ENCODE measurements around the gene ATXN7L3B. TPM values are rescaled to one million over a fixed set of nuclear protein-coding genes. Genes with fewer than 3 reads are reported as not detected.
"Not testable (repeated sequence)": the region's sequence is repeated elsewhere in the genome, so short reads cannot be mapped to it uniquely, and the experiment has no call there.

ATXN7L3B gene
- total and polyA plus RNA-seq, 2 experiments from 2014 or later, result 33.1 to 47.0 TPM

DNA sequence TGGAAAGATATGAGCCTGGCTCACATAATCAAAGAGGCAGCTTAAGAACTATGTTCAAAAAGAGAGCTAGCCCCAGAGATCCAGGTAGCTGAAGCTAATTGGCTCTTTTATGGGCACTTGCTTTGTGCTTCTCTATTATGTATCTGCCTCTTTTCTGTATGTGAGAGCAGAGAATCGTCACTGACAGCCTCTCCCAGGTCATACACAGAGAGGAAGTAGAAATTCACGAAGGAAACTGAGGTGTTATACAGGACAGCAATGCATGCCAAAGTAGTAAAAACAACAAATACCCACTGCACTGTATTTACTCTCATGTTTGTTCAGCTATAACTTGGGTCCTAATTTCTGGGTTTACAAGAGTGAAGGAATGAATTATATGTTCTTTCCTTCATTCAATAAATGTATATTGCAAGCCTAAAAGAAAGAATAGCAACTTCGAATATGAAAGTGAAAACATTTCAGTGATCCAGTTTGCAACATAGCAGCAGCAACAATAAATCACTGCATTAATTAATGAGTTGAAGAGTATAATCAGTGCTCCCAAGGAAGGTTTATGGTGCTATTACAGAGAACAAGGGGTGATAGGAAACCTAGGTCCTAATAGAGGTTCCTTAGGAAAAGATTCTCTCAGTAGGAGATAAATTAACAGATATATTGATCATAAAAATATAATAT lies 47.1 kb upstream of the ATXN7L3B start:
- TF ChIP-seq EZH2 (IDR thresholded peaks at IDR 0.05; ENCODE audit: borderline replicate concordance), result no peak
- TF ChIP-seq EZH2phosphoT487 (IDR thresholded peaks at IDR 0.05; ENCODE audit: low read depth, severe bottlenecking, unreplicated experiment), result no peak
- TF ChIP-seq, protein P1, sequence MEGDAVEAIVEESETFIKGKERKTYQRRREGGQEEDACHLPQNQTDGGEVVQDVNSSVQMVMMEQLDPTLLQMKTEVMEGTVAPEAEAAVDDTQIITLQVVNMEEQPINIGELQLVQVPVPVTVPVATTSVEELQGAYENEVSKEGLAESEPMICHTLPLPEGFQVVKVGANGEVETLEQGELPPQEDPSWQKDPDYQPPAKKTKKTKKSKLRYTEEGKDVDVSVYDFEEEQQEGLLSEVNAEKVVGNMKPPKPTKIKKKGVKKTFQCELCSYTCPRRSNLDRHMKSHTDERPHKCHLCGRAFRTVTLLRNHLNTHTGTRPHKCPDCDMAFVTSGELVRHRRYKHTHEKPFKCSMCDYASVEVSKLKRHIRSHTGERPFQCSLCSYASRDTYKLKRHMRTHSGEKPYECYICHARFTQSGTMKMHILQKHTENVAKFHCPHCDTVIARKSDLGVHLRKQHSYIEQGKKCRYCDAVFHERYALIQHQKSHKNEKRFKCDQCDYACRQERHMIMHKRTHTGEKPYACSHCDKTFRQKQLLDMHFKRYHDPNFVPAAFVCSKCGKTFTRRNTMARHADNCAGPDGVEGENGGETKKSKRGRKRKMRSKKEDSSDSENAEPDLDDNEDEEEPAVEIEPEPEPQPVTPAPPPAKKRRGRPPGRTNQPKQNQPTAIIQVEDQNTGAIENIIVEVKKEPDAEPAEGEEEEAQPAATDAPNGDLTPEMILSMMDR (IDR thresholded peaks at IDR 0.05; ENCODE audit: poor library complexity), result no peak
- Histone ChIP-seq H3K4me1 (ENCODE audit: insufficient read depth) (no peaks in the 10 kb centered on the region), H3K36me3 (replicated peaks; ENCODE audit: insufficient read depth, low read depth) (no peaks in the 10 kb centered on the region), H3K9me3 (ENCODE audit: low read depth) (no peaks in the 10 kb centered on the region), H3K79me2 (no peaks in the 10 kb centered on the region), H3K27me3 (no peaks in the 10 kb centered on the region), H3K4me3 (no peak overlapping the region), H3K9me2 (replicated peaks; ENCODE audit: insufficient read depth) (no peaks in the 10 kb centered on the region), H3K27ac (no peak overlapping the region), H3K4me2 (no peak overlapping the region), H4K20me1 (ENCODE audit: insufficient read depth, poor library complexity, severe bottlenecking) (no peaks in the 10 kb centered on the region), H2AFZ (no peak overlapping the region)
- 58% methylated on average over 3 of the region's 3 CpGs for WGBS (ENCODE audit: low lambda C conversion rate, missing lambda C conversion rate)
- no peak for DNase-seq (ENCODE audit: low spot score)

DNA sequence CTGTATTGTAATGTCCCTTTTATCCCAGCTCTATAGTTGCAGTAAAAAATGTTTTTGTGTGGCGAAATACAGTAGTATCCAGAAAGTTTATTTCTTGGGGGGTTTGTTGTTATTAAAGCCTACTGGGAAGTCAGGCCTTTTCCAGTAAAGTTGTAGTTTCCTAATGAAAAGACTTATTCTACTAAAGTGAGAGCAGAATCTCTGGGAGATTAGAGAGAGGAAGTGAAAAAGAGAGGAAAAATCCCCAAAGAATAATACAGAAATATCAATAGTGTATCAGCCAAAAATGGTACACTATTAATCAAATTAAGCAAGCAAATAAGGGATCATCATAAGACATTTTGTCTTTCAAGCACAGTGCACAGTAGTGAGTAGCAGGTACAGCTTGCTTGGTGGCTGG lies 46.3 kb upstream of the ATXN7L3B start:
- 36% methylated on average over 1 of the region's 1 CpG for WGBS (ENCODE audit: low lambda C conversion rate, missing lambda C conversion rate)
- TF ChIP-seq, protein P1 (IDR thresholded peaks at IDR 0.05; ENCODE audit: poor library complexity), result no peak
- TF ChIP-seq EZH2phosphoT487 (IDR thresholded peaks at IDR 0.05; ENCODE audit: low read depth, severe bottlenecking, unreplicated experiment) (no peak), EZH2 (IDR thresholded peaks at IDR 0.05; ENCODE audit: borderline replicate concordance) (no peak)
- H3K4me3 ChIP-seq, result no peak overlapping the region
- H2AFZ ChIP-seq, result no peak overlapping the region
- H3K36me3 ChIP-seq (replicated peaks; ENCODE audit: insufficient read depth, low read depth), result no peaks in the 10 kb centered on the region
- H3K9me3 ChIP-seq (ENCODE audit: low read depth), result no peaks in the 10 kb centered on the region
- no peaks in the 10 kb centered on the region for H3K9me2 ChIP-seq (replicated peaks; ENCODE audit: insufficient read depth)
- H3K27me3 ChIP-seq, result no peaks in the 10 kb centered on the region
- H3K4me1 ChIP-seq (ENCODE audit: insufficient read depth), result no peaks in the 10 kb centered on the region
- no peaks in the 10 kb centered on the region for H4K20me1 ChIP-seq (ENCODE audit: insufficient read depth, poor library complexity, severe bottlenecking)
- DNase-seq (ENCODE audit: low spot score), result no peak
- H3K27ac ChIP-seq, result no peak overlapping the region
- no peak overlapping the region for H3K4me2 ChIP-seq
- H3K79me2 ChIP-seq, result no peaks in the 10 kb centered on the region

DNA sequence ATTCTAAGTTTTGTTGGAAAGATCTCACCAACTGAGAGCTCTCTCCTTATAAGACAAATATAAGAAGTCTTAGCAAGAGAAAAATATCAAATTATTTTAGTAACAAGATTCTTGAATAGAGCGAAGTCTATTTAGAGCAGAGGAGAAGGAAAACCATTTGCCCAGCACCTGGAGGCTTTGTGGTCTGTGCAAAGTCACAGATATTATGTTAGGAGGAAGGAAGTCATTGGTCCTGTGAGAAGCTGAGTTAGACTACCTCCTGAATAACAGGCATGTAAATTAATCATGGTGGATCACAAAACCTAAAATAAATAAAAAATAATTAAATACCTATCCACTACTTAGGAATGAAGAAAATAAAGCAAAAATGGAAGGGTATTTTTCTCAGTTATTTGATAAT lies 38.4 kb upstream of the ATXN7L3B start:
- no peaks in the 10 kb centered on the region for H4K20me1 ChIP-seq (ENCODE audit: insufficient read depth, poor library complexity, severe bottlenecking)
- WGBS (ENCODE audit: low lambda C conversion rate, missing lambda C conversion rate), result 97% methylated on average over 1 of the region's 1 CpG
- H3K79me2 ChIP-seq, result no peaks in the 10 kb centered on the region
- no peaks in the 10 kb centered on the region for H3K9me3 ChIP-seq (ENCODE audit: low read depth)
- H2AFZ ChIP-seq, result no peak overlapping the region
- H3K4me1 ChIP-seq (ENCODE audit: insufficient read depth), result no peaks in the 10 kb centered on the region
- H3K9me2 ChIP-seq (replicated peaks; ENCODE audit: insufficient read depth), result no peaks in the 10 kb centered on the region
- H3K36me3 ChIP-seq (replicated peaks; ENCODE audit: insufficient read depth, low read depth), result no peaks in the 10 kb centered on the region
- DNase-seq (ENCODE audit: low spot score), result no peak
- H3K27me3 ChIP-seq, result no peaks in the 10 kb centered on the region
- H3K4me3 ChIP-seq, result no peak overlapping the region
- TF ChIP-seq EZH2phosphoT487 (IDR thresholded peaks at IDR 0.05; ENCODE audit: low read depth, severe bottlenecking, unreplicated experiment) (no peak), EZH2 (IDR thresholded peaks at IDR 0.05; ENCODE audit: borderline replicate concordance) (no peak)
- TF ChIP-seq, protein P1 (IDR thresholded peaks at IDR 0.05; ENCODE audit: poor library complexity), result no peak
- no peak overlapping the region for H3K4me2 ChIP-seq
- no peak overlapping the region for H3K27ac ChIP-seq

DNA sequence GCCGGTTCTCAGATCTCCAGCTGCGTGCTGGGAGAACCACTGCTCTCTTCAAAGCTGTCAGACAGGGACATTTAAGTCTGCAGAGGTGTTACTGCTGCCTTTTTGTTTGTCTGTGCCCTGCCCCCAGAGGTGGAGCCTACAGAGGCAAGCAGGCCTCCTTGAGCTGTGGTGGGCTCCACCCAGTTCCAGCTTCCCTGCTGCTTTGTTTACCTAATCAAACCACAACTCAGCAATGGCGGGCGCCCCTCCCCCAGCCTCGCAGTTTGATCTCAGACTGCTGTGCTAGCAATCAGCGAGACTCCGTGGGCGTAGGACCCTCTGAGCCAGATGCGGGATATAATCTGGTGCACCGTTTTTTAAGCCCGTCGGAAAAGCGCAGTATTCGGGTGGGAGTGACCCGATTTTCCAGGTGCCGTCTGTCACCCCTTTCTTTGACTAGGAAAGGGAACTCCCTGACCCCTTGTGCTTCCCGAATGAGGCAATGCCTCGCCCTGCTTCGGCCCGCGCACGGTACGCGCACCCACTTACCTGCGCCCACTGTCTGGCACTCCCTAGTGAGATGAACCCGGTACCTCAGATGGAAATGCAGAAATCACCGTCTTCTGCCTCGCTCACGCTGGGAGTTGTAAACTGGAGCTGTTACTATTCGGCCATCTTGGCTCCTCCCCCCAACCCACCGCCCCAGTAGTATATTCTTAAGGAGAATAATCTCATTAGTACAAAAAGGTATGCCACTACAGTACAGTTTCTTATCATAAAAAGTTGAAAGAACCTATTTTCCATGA lies 28.6 kb upstream of the ATXN7L3B start:
- H3K9me3 ChIP-seq (ENCODE audit: low read depth); H3K4me1 ChIP-seq (ENCODE audit: insufficient read depth); H3K79me2 ChIP-seq; H3K4me3 ChIP-seq; H3K36me3 ChIP-seq (replicated peaks; ENCODE audit: insufficient read depth, low read depth); H3K9me2 ChIP-seq (replicated peaks; ENCODE audit: insufficient read depth); H3K4me2 ChIP-seq; H4K20me1 ChIP-seq (ENCODE audit: insufficient read depth, poor library complexity, severe bottlenecking); H3K27ac ChIP-seq; H3K27me3 ChIP-seq; DNase-seq (ENCODE audit: low spot score); H2AFZ ChIP-seq: not testable (repeated sequence)
- 79% methylated on average over 23 of the region's 31 CpGs for WGBS (ENCODE audit: low lambda C conversion rate, missing lambda C conversion rate)
